ENCODE data around the gene LPP.

- TF ChIP-seq CTCF (IDR thresholded peaks at IDR 0.05), result no peak
- no peak for TF ChIP-seq POLR2AphosphoS5 (IDR thresholded peaks at IDR 0.05)
- no peak for TF ChIP-seq POLR2A (IDR thresholded peaks at IDR 0.05; ENCODE audit: low read depth)
- no peak for TF ChIP-seq EP300 (IDR thresholded peaks at IDR 0.05)
Measured at GRCh38 chr3:188455748-188456147, 301.8 kb downstream of the LPP start.
